ENCODE results near the gene CDKN2AIP. TPM values are rescaled to one million over a fixed set of nuclear protein-coding genes. Genes with fewer than 3 reads are reported as not detected.

The CDKN2AIP gene
- total and polyA plus RNA-seq, 4 donors = 7.2 to 15.1 (median 11.0) TPM

DNA sequence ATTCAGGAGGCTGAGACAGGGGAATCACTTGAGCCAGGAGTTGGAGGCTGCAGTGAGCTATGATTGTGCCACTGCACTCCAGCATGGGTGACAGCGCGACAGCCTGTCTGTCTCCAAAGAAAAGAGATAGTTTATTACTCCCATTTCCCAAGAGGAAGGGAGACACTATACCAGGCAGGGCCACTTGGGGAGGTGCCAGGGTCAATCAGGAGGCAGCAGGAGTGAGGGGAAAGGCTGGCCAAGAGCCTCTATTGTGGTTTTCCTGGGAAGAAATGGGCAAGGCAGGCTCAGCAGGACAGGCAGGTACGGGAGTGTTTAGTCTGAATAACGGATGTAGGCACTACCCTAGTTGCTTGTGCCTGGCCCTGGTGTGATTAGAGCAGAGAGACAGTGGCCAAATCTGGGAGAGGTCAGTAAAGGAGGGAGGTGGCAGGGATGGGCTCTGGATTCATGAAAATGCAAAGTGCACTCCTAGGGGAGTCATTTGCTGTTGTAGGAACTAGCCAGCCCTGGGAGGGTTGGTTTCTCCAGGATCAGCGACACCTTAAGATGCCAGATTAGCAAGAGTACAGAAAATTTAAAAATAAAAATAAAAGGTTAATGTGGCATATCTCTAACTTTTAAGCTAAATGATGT lies 20.2 kb upstream of the CDKN2AIP start:
- no peaks in the 10 kb centered on the region for H3K27me3 ChIP-seq (ENCODE audit: control insufficient read depth in 4 of 4, insufficient read depth in 4 of 4, low read length in 3 of 4)
- TF ChIP-seq RXRA (IDR thresholded peaks at IDR 0.05) = no peak
- TF ChIP-seq, protein P1, sequence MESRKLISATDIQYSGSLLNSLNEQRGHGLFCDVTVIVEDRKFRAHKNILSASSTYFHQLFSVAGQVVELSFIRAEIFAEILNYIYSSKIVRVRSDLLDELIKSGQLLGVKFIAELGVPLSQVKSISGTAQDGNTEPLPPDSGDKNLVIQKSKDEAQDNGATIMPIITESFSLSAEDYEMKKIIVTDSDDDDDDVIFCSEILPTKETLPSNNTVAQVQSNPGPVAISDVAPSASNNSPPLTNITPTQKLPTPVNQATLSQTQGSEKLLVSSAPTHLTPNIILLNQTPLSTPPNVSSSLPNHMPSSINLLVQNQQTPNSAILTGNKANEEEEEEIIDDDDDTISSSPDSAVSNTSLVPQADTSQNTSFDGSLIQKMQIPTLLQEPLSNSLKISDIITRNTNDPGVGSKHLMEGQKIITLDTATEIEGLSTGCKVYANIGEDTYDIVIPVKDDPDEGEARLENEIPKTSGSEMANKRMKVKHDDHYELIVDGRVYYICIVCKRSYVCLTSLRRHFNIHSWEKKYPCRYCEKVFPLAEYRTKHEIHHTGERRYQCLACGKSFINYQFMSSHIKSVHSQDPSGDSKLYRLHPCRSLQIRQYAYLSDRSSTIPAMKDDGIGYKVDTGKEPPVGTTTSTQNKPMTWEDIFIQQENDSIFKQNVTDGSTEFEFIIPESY (IDR thresholded peaks at IDR 0.05) = no peak
- no peak for TF ChIP-seq FOXA2 (IDR thresholded peaks at IDR 0.05)
- TF ChIP-seq, protein P2, sequence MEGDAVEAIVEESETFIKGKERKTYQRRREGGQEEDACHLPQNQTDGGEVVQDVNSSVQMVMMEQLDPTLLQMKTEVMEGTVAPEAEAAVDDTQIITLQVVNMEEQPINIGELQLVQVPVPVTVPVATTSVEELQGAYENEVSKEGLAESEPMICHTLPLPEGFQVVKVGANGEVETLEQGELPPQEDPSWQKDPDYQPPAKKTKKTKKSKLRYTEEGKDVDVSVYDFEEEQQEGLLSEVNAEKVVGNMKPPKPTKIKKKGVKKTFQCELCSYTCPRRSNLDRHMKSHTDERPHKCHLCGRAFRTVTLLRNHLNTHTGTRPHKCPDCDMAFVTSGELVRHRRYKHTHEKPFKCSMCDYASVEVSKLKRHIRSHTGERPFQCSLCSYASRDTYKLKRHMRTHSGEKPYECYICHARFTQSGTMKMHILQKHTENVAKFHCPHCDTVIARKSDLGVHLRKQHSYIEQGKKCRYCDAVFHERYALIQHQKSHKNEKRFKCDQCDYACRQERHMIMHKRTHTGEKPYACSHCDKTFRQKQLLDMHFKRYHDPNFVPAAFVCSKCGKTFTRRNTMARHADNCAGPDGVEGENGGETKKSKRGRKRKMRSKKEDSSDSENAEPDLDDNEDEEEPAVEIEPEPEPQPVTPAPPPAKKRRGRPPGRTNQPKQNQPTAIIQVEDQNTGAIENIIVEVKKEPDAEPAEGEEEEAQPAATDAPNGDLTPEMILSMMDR (IDR thresholded peaks at IDR 0.05; ENCODE audit: low read depth, low read length, missing input control) = no peak
- no peak for TF ChIP-seq NR2F2 (IDR thresholded peaks at IDR 0.05)
- TF ChIP-seq RAD21 (IDR thresholded peaks at IDR 0.05) = no peak
- TF ChIP-seq, protein P3, sequence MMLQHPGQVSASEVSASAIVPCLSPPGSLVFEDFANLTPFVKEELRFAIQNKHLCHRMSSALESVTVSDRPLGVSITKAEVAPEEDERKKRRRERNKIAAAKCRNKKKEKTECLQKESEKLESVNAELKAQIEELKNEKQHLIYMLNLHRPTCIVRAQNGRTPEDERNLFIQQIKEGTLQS (IDR thresholded peaks at IDR 0.05) = no peak
- no peak for TF ChIP-seq GABPA (IDR thresholded peaks at IDR 0.05 in 1 of 2, conservative IDR thresholded peaks at IDR 0.05 in 1 of 2)
- TF ChIP-seq SP1 (IDR thresholded peaks at IDR 0.05) = no peak
- TF ChIP-seq EGR1 (IDR thresholded peaks at IDR 0.05; ENCODE audit: low read depth in 2 of 2) = no peak
- TF ChIP-seq JUND (IDR thresholded peaks at IDR 0.05) = no peak
- TF ChIP-seq TAF1 (conservative IDR thresholded peaks at IDR 0.05) = no peak
- no peak for TF ChIP-seq HNF4G (IDR thresholded peaks at IDR 0.05)
- no peak for TF ChIP-seq FOXA1 (IDR thresholded peaks at IDR 0.05)
- no peak overlapping the region for H3K27ac ChIP-seq (ENCODE audit: low read depth in 1 of 2, low read length in 2 of 2)
- no peaks in the 10 kb centered on the region for H3K9me3 ChIP-seq (ENCODE audit: control insufficient read depth in 4 of 4, low read length in 3 of 4)
- H3K4me3 ChIP-seq (ENCODE audit: low read depth in 1 of 3, low read length in 3 of 3) = no peak overlapping the region
- 81% methylated on average over 5 of the region's 5 CpGs for WGBS
- H3K9ac ChIP-seq (ENCODE audit: low read depth in 1 of 2, low read length in 2 of 2) = no peak overlapping the region
- no peaks in the 10 kb centered on the region for H3K4me1 ChIP-seq (ENCODE audit: control insufficient read depth in 4 of 4, insufficient read depth in 4 of 4, low read length in 3 of 4)
- no peak for DNase-seq (ENCODE audit: low spot score)
- no peaks in the 10 kb centered on the region for H3K36me3 ChIP-seq (ENCODE audit: control insufficient read depth in 4 of 4, insufficient read depth in 3 of 4, low read depth in 1 of 4, low read length in 3 of 4)

DNA sequence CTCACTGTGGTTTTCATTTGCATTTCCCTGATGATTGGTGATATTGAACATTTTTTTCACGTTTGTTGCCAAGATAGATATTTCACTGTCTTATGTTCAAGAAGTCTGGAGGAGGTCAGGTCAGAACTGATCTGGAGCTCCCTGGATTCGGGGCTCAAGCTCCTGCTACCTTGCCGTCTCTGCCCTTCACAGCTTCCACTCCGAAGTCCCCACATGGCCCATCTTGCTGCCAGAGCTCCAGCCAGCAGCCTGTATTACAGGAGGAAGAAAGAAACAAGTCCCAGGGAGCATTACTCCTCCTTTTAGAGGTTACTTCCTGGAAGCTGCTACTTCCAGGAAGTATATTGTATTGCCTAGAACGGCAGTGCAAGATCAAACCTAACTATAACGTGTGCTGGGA lies 17.9 kb upstream of the CDKN2AIP start:
- Histone ChIP-seq H3K9me3 (ENCODE audit: control insufficient read depth in 4 of 4, low read length in 3 of 4) (no peaks in the 10 kb centered on the region), H3K27me3 (ENCODE audit: control insufficient read depth in 4 of 4, insufficient read depth in 4 of 4, low read length in 3 of 4) (no peaks in the 10 kb centered on the region), H3K4me1 (ENCODE audit: control insufficient read depth in 4 of 4, insufficient read depth in 4 of 4, low read length in 3 of 4) (no peaks in the 10 kb centered on the region), H3K4me3 (ENCODE audit: low read depth in 1 of 3, low read length in 3 of 3) (no peak overlapping the region), H3K27ac (ENCODE audit: low read depth in 1 of 2, low read length in 2 of 2) (no peak overlapping the region), H3K9ac (ENCODE audit: low read depth in 1 of 2, low read length in 2 of 2) (no peak overlapping the region), H3K36me3 (ENCODE audit: control insufficient read depth in 4 of 4, insufficient read depth in 3 of 4, low read depth in 1 of 4, low read length in 3 of 4) (no peaks in the 10 kb centered on the region)
- 79% methylated on average over 6 of the region's 6 CpGs for WGBS
- TF ChIP-seq SP1 (IDR thresholded peaks at IDR 0.05) (no peak), YY1 (IDR thresholded peaks at IDR 0.05) (no peak), JUND (IDR thresholded peaks at IDR 0.05) (no peak), FOXA1 (IDR thresholded peaks at IDR 0.05) (no peak), NR2F2 (IDR thresholded peaks at IDR 0.05) (no peak), GABPA (IDR thresholded peaks at IDR 0.05 in 1 of 2, conservative IDR thresholded peaks at IDR 0.05 in 1 of 2) (no peak), HNF4G (IDR thresholded peaks at IDR 0.05) (no peak), HNF4A (conservative IDR thresholded peaks at IDR 0.05) (no peak), EGR1 (IDR thresholded peaks at IDR 0.05; ENCODE audit: low read depth in 2 of 2) (no peak)
- TF ChIP-seq, protein P4, sequence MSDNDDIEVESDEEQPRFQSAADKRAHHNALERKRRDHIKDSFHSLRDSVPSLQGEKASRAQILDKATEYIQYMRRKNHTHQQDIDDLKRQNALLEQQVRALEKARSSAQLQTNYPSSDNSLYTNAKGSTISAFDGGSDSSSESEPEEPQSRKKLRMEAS (IDR thresholded peaks at IDR 0.05) = no peak
- TF ChIP-seq, protein P5, sequence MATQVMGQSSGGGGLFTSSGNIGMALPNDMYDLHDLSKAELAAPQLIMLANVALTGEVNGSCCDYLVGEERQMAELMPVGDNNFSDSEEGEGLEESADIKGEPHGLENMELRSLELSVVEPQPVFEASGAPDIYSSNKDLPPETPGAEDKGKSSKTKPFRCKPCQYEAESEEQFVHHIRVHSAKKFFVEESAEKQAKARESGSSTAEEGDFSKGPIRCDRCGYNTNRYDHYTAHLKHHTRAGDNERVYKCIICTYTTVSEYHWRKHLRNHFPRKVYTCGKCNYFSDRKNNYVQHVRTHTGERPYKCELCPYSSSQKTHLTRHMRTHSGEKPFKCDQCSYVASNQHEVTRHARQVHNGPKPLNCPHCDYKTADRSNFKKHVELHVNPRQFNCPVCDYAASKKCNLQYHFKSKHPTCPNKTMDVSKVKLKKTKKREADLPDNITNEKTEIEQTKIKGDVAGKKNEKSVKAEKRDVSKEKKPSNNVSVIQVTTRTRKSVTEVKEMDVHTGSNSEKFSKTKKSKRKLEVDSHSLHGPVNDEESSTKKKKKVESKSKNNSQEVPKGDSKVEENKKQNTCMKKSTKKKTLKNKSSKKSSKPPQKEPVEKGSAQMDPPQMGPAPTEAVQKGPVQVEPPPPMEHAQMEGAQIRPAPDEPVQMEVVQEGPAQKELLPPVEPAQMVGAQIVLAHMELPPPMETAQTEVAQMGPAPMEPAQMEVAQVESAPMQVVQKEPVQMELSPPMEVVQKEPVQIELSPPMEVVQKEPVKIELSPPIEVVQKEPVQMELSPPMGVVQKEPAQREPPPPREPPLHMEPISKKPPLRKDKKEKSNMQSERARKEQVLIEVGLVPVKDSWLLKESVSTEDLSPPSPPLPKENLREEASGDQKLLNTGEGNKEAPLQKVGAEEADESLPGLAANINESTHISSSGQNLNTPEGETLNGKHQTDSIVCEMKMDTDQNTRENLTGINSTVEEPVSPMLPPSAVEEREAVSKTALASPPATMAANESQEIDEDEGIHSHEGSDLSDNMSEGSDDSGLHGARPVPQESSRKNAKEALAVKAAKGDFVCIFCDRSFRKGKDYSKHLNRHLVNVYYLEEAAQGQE (IDR thresholded peaks at IDR 0.05) = no peak
- TF ChIP-seq, protein P1 (IDR thresholded peaks at IDR 0.05) = no peak
- TF ChIP-seq, protein P3 (IDR thresholded peaks at IDR 0.05) = no peak
- TF ChIP-seq, protein P2 (IDR thresholded peaks at IDR 0.05; ENCODE audit: low read depth, low read length, missing input control) = no peak
- DNase-seq (ENCODE audit: low spot score) = no peak
